IMR-90 (cell line): ENCODE data around the gene ALK.

Source experiments
- CTCF ChIP-seq: conservative IDR thresholded peaks from 2 replicates; pipeline ENCODE4 v1.5.1; 2012; ENCODE audit warnings: mild to moderate bottlenecking, low read depth, low read length, improper control_type of control experiment
- MAZ ChIP-seq: IDR thresholded peaks from 2 replicates; pipeline ENCODE4 v1.6.1; 2012; ENCODE audit warnings: low read depth, mild to moderate bottlenecking, low read length, improper control_type of control experiment, moderate library complexity, borderline replicate concordance
- NFE2L2 ChIP-seq: fragments of 150-350 bp; IDR thresholded peaks from 2 replicates; pipeline ENCODE4 v1.6.1; 2016; ENCODE audit warnings: low read depth, mild to moderate bottlenecking, low read length
- RAD21 ChIP-seq: IDR thresholded peaks from 2 replicates; pipeline ENCODE4 v1.6.1; 2012; ENCODE audit warnings: low read length, improper control_type of control experiment
- RCOR1 ChIP-seq: IDR thresholded peaks from 2 replicates; pipeline ENCODE4 v1.6.1; 2012; ENCODE audit warnings: mild to moderate bottlenecking, low read length, improper control_type of control experiment; ENCODE audit not compliant: insufficient replicate concordance
- RFX5 ChIP-seq: IDR thresholded peaks from 2 replicates; pipeline ENCODE4 v1.8.0; 2012; ENCODE audit warnings: low read depth, mild to moderate bottlenecking, low read length, moderate library complexity

GRCh38 chr2:29660201-29660600 is 261.2 kb downstream of the ALK start:
- TF ChIP-seq CTCF (no peak), RFX5 (no peak), RCOR1 (no peak), RAD21 (no peak), MAZ (no peak), NFE2L2 (no peak)
